Left lung (tissue), 10 donors: ENCODE results near the gene EBF3. TPM values are rescaled to one million over a fixed set of nuclear protein-coding genes. Genes with fewer than 3 reads are reported as not detected.

ENCODE experiments used
- ATAC-seq: fragments of 200-7000 bp; cut with Tn5 transposase; one replicate; pipeline ENCODE4 v1.9.1; 2020; ENCODE audit warnings: moderate library complexity
- DNase-seq, 4 donors: peaks; one replicate each; pipeline ENCODE4 v3.0.0-alpha.2; 2013 to 2020
- H3K27ac ChIP-seq, 2 donors: fragments of 200-600 bp; sonication (generic) in 1 of 2; one replicate each; pipeline versions ENCODE4 v1.5.0 to v1.8.0; 2020 to 2021
- H3K27me3 ChIP-seq, 2 donors: fragments of 200-600 bp; sonication (generic) in 1 of 2; one replicate each; pipeline versions ENCODE4 v1.5.0 to v1.8.0; 2020 to 2021
- H3K36me3 ChIP-seq, 2 donors: fragments of 200-600 bp; sonication (generic) in 1 of 2; one replicate each; pipeline versions ENCODE4 v1.5.0 to v1.8.0; 2020 to 2021
- H3K4me1 ChIP-seq, 2 donors: fragments of 200-600 bp; one replicate each; pipeline ENCODE4 v1.8.0; 2021
- H3K4me3 ChIP-seq, 2 donors: fragments of 200-600 bp; sonication (generic) in 1 of 2; one replicate each; pipeline versions ENCODE4 v1.5.0 to v1.8.0; 2020 to 2021; ENCODE audit warnings: mild to moderate bottlenecking in 1 of 2
- H3K9me3 ChIP-seq, 2 donors: fragments of 200-600 bp; sonication (generic) in 1 of 2; one replicate each; pipeline versions ENCODE4 v1.5.0 to v1.8.0; 2020 to 2021
- CTCF ChIP-seq, 2 donors: fragments of 200-600 bp; sonication (generic) in 1 of 2; IDR thresholded peaks; one replicate each; pipeline versions ENCODE4 v1.5.0 to v1.8.0; 2021; ENCODE audit warnings: antibody characterized with exemption in 2 of 2
- intact Hi-C, 2 donors: fragments of 100-400 bp; cut with DNase I; formaldehyde crosslinking; loops; one replicate each; pipeline versions ENCODE4 v1.11.2 to v1.14.2; 2022
- polyA plus RNA-seq, 6 donors: library from polyadenylated mRNA; unstranded; fragments of 120-200 nt; gene quantifications; one replicate each; pipeline ENCODE4 v1.2.1, GENCODE V29; 2013; ENCODE audit not compliant: insufficient read length in 6 of 6
- total RNA-seq, 2 donors: library from RNA; stranded (reverse); fragmentation: NEBNext Ultra II Directional; extraction: Animal tissue kit (Norgen Biotek cat#: 25700); gene quantifications; one replicate each; pipeline ENCODE4 v1.2.1, GENCODE V29; 2021
- donor health status: DM: no; HTN: yes; CAD: no.
- donor health status: DM: no; HTN: no; CAD: no.

Gene EBF3
- total and polyA plus RNA-seq, 8 donors, result 0.10 to 2.0 (median 1.4) TPM; not detected in 1

- no peak for TF ChIP-seq CTCF (IDR thresholded peaks at IDR 0.05)
- H3K4me1 ChIP-seq, result no peaks in the 10 kb centered on the region
- H3K4me3 ChIP-seq, result no peak overlapping the region
- DNase-seq (no peak), ATAC-seq (no peak)
- no peaks in the 10 kb centered on the region for H3K36me3 ChIP-seq
- H3K27me3 ChIP-seq, result peaks cover 23 to 84% of the 10 kb centered on the region in 2 donors
- H3K27ac ChIP-seq, result no peak overlapping the region
- intact Hi-C loops, result no loop called here
- H3K9me3 ChIP-seq, result no peaks in the 10 kb centered on the region
Observed at GRCh38 chr10:129950676-129951075, 13.4 kb downstream of the EBF3 start.

GRCh38 chr10:129949891-129950291, 14.2 kb downstream of the EBF3 start:
- no peak for TF ChIP-seq CTCF (IDR thresholded peaks at IDR 0.05)
- Histone ChIP-seq H3K27ac (no peak overlapping the region), H3K36me3 (no peaks in the 10 kb centered on the region), H3K4me3 (no peak overlapping the region), H3K4me1 (no peaks in the 10 kb centered on the region), H3K27me3 (peaks cover 15 to 83% of the 10 kb centered on the region in 2 donors), H3K9me3 (no peaks in the 10 kb centered on the region)
- DNase-seq, result peak in 2 of 4 donors; percentile 29 to 60
- no peak for ATAC-seq
- intact Hi-C loops, result no loop called here

- ATAC-seq (no peak), DNase-seq (peak in 1 of 4 donors; percentile 24)
- Histone ChIP-seq H3K9me3 (no peaks in the 10 kb centered on the region), H3K4me3 (no peak overlapping the region), H3K36me3 (no peaks in the 10 kb centered on the region), H3K4me1 (no peaks in the 10 kb centered on the region), H3K27ac (no peak overlapping the region), H3K27me3 (peaks cover 11 to 80% of the 10 kb centered on the region in 2 donors)
- no peak for TF ChIP-seq CTCF (IDR thresholded peaks at IDR 0.05)
- intact Hi-C loops, result no loop called here
Observed at GRCh38 chr10:129949411-129949810, 14.7 kb downstream of the EBF3 start.

- ATAC-seq, result no peak
- H3K4me3 ChIP-seq, result no peak overlapping the region
- peaks cover 0 to 67% of the 10 kb centered on the region in 2 donors for H3K27me3 ChIP-seq
- TF ChIP-seq CTCF (IDR thresholded peaks at IDR 0.05), result no peak
- H3K36me3 ChIP-seq, result no peaks in the 10 kb centered on the region
- no peak overlapping the region for H3K27ac ChIP-seq
- H3K4me1 ChIP-seq, result no peaks in the 10 kb centered on the region
- DNase-seq, result peak in 1 of 4 donors; percentile 23
- no peaks in the 10 kb centered on the region for H3K9me3 ChIP-seq
- intact Hi-C loops, result no loop called here
Observed at GRCh38 chr10:129946859-129947258, 17.2 kb downstream of the EBF3 start.

GRCh38 chr10:129945941-129946760, 17.9 kb downstream of the EBF3 start:
- peaks cover 0 to 60% of the 10 kb centered on the region in 2 donors for H3K27me3 ChIP-seq
- TF ChIP-seq CTCF (IDR thresholded peaks at IDR 0.05), result no peak
- DNase-seq, result peak in 2 of 4 donors; percentile 25 to 54
- H3K27ac ChIP-seq, result no peak overlapping the region
- H3K9me3 ChIP-seq, result no peaks in the 10 kb centered on the region
- intact Hi-C loops, result no loop called here
- H3K4me3 ChIP-seq, result no peak overlapping the region
- peak; percentile 41 for ATAC-seq
- H3K4me1 ChIP-seq, result no peaks in the 10 kb centered on the region
- no peaks in the 10 kb centered on the region for H3K36me3 ChIP-seq
